ENCODE results near the gene PRKAG2. TPM values are rescaled to one million over a fixed set of nuclear protein-coding genes. Genes with fewer than 3 reads are reported as not detected.

Gene PRKAG2
- total RNA-seq, 1 donor from 2014 or later: 20.6 TPM

DNA sequence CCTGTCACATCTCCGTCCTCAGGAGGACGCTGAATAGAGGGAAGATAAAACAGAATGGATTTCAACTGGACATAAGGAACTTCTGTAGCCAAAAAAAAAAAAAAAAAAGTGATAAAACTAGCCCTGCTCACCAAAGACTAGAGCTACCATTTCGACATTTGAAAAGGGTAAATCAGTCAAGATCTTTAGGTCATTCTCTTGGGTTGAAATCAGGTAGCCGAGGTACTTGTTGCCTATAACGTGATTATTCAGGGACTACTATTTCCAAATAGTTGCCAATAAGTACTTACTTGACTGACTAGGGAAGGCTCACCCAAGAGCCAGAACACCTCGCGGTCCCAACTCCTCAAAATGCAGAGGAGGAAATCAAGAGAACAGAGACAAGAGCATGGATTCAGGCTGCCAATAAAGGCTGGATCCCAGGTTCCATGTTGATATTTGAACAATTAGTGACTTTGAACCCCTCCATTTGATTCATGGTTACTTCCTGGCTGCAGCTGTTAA, 359.3 kb downstream of the PRKAG2 start:
- Mint-ChIP-seq H3K27ac (peak overlapping the region; percentile 97), H3K27me3 (no peaks in the 10 kb centered on the region), H3K9me3 (ENCODE audit: low read depth) (peaks cover 5% of the 10 kb centered on the region), H3K4me3 (ENCODE audit: low read depth) (peak overlapping the region; percentile 91), H3K36me3 (ENCODE audit: insufficient read depth) (peaks cover 6% of the 10 kb centered on the region), H3K4me1 (ENCODE audit: low read depth) (peaks cover 19% of the 10 kb centered on the region)
- DNase-seq (ENCODE audit: low spot score, unreplicated experiment): no peak
- TF ChIP-seq CTCF (IDR thresholded peaks at IDR 0.05; ENCODE audit: unreplicated experiment): no peak

DNA sequence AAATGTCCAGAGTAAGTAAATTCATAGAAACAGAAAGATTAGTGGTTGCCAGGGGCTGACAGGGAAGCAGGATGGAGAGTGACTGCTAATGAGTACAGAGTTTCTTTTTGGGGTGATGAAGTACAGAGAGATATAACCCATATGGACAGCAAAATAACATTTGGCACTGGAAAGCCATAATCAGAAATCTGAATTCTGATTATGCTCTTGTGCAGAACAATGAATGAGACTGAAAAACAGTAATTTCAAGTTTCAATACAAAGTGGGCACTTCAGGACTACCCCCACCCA, 361.7 kb downstream of the PRKAG2 start:
- no peak overlapping the region for H3K4me3 Mint-ChIP-seq (ENCODE audit: low read depth)
- H3K27me3 Mint-ChIP-seq: no peaks in the 10 kb centered on the region
- no peak for DNase-seq (ENCODE audit: low spot score, unreplicated experiment)
- peaks cover 21% of the 10 kb centered on the region for H3K4me1 Mint-ChIP-seq (ENCODE audit: low read depth)
- H3K27ac Mint-ChIP-seq: no peak overlapping the region
- peaks cover 6% of the 10 kb centered on the region for H3K36me3 Mint-ChIP-seq (ENCODE audit: insufficient read depth)
- peaks cover 5% of the 10 kb centered on the region for H3K9me3 Mint-ChIP-seq (ENCODE audit: low read depth)
- no peak for TF ChIP-seq CTCF (IDR thresholded peaks at IDR 0.05; ENCODE audit: unreplicated experiment)

DNA sequence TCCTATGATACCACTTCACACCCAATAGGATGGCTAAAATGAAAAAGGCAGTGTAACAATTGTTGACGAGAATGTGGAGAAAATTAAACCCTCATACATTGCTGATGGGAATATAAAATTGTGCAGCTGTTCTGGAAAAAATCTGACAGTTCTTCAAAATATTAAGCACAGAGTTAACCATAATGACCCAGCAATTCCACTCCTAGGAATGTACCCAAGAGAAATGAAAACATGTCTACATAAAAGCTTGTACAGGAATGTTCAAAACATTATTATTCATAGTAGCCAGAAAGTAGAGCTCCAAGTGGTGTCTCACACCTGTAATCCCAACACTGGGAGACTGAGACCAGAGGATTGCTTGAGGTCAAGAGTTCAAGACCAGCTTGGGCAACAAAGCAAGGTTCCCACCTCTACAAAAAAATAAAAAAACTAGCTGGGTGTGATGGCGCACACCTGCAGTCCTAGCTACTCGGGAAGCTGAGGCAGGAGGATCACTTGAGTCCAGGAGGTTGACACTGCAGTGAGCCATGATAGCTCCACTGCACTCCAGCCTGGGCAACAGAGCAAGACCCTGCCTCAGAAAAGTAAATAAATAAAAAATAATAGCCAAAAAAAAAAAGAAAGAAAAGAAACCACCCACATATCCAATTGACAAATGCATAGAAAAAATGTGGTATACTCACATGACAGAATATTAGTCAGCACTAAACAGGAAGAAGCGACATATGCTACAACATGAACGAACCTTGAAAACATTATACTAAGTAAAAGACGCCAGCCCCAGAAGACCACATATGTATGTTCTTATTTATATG, 362.2 kb downstream of the PRKAG2 start:
- no peak for DNase-seq (ENCODE audit: low spot score, unreplicated experiment)
- Mint-ChIP-seq H3K36me3 (ENCODE audit: insufficient read depth) (peaks cover 6% of the 10 kb centered on the region), H3K4me3 (ENCODE audit: low read depth) (no peak overlapping the region), H3K4me1 (ENCODE audit: low read depth) (peaks cover 27% of the 10 kb centered on the region), H3K27ac (no peak overlapping the region), H3K27me3 (no peaks in the 10 kb centered on the region), H3K9me3 (ENCODE audit: low read depth) (peaks cover 5% of the 10 kb centered on the region)
- no peak for TF ChIP-seq CTCF (IDR thresholded peaks at IDR 0.05; ENCODE audit: unreplicated experiment)

GRCh38 chr7:151513133-151513532, 363.8 kb downstream of the PRKAG2 start:
- no peak for DNase-seq (ENCODE audit: low spot score, unreplicated experiment)
- peaks cover 7% of the 10 kb centered on the region for H3K36me3 Mint-ChIP-seq (ENCODE audit: insufficient read depth)
- H3K4me3 Mint-ChIP-seq (ENCODE audit: low read depth): no peak overlapping the region
- no peak overlapping the region for H3K27ac Mint-ChIP-seq
- no peak for TF ChIP-seq CTCF (IDR thresholded peaks at IDR 0.05; ENCODE audit: unreplicated experiment)
- peaks cover 5% of the 10 kb centered on the region for H3K9me3 Mint-ChIP-seq (ENCODE audit: low read depth)
- peaks cover 28% of the 10 kb centered on the region for H3K4me1 Mint-ChIP-seq (ENCODE audit: low read depth)
- no peaks in the 10 kb centered on the region for H3K27me3 Mint-ChIP-seq

DNA sequence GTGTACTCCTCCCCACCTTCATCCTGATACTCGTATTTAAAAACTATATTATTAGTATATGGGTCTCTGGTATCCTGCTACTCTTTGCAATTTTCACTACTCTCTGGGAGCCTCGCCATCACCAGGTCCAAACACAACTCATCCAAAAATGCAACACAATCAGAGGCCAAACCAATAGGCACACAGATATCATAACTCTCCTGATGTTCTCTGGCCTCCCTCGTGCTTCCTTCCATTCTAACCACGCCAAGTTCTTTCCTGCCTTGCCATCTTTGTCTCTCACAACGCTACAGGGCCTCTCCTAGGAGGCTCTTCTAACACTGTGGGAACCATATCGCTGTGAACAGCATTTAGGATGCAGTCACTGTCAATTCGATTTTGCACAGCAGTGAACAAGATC, 364.6 kb downstream of the PRKAG2 start:
- H3K4me3 Mint-ChIP-seq (ENCODE audit: low read depth): no peak overlapping the region
- peaks cover 5% of the 10 kb centered on the region for H3K9me3 Mint-ChIP-seq (ENCODE audit: low read depth)
- H3K27me3 Mint-ChIP-seq: no peaks in the 10 kb centered on the region
- DNase-seq (ENCODE audit: low spot score, unreplicated experiment): no peak
- no peak for TF ChIP-seq CTCF (IDR thresholded peaks at IDR 0.05; ENCODE audit: unreplicated experiment)
- H3K4me1 Mint-ChIP-seq (ENCODE audit: low read depth): peaks cover 21% of the 10 kb centered on the region
- peaks cover 6% of the 10 kb centered on the region for H3K36me3 Mint-ChIP-seq (ENCODE audit: insufficient read depth)
- H3K27ac Mint-ChIP-seq: peak overlapping the region; percentile 18
